Activated effector memory CD4-positive, alpha-beta T cell treated with anti-CD3 and anti-CD28 coated beads, Interleukin-2, amount 50 U/mL, for 16 hours (primary cell): ENCODE data around the gene TBC1D2.

Experiments
- DNase-seq: peaks from one replicate; pipeline ENCODE4 v3.0.0-alpha.2; 2020

Gene TBC1D2

GRCh38 chr9:98236901-98237487 is 18.5 kb downstream of the TBC1D2 start:
- no peak for DNase-seq

GRCh38 chr9:98235126-98235525 is 20.3 kb downstream of the TBC1D2 start:
- DNase-seq, result no peak

GRCh38 chr9:98234245-98234825 is 21.1 kb downstream of the TBC1D2 start:
- no peak for DNase-seq

DNA sequence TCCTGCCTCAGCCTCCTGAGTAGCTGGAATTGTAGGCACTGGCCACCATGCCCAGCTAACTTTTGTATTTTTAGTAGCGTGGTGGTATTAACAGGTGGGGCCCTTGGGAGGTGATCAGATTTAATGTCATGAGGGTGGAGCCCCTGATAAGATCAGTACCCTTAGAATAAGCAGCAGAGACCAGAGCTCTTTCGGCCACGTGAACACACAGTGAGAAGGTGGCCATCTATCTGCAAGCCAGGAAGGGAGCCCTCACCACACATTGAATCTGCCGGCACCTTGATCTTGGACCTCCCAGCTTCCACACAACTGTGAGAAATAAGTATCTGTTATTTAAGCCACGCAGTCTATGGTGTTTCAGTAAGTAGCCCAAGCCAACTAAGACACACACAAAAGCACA is 22.5 kb downstream of the TBC1D2 start:
- DNase-seq, result no peak

- DNase-seq, result no peak
Observed at GRCh38 chr9:98231770-98232478, 23.5 kb downstream of the TBC1D2 start.

- no peak for DNase-seq
Observed at GRCh38 chr9:98230789-98231188, 24.7 kb downstream of the TBC1D2 start.

DNA sequence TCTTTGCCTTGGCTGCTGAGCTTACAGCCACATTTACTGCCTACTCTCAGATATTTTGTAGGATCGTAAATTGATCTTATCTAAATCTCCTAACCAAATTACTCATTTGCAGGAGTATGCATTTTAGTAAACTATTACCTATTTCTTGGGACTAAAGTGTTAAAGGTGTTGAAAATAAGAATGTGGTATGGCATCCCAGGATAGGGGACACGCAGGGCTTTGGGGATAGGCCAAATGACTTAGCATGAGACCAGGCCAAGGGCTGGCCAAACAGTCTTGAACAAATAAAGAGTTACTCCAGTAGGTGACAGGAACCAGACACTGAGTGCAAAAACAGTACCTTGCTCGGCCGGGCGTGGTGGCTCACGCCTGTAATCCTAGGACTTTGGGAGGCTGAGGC is 25.1 kb downstream of the TBC1D2 start:
- DNase-seq, result no peak

GRCh38 chr9:98229620-98230019 is 25.8 kb downstream of the TBC1D2 start:
- DNase-seq, result no peak

- DNase-seq, result no peak
Observed at GRCh38 chr9:98229090-98229395, 26.4 kb downstream of the TBC1D2 start.

DNA sequence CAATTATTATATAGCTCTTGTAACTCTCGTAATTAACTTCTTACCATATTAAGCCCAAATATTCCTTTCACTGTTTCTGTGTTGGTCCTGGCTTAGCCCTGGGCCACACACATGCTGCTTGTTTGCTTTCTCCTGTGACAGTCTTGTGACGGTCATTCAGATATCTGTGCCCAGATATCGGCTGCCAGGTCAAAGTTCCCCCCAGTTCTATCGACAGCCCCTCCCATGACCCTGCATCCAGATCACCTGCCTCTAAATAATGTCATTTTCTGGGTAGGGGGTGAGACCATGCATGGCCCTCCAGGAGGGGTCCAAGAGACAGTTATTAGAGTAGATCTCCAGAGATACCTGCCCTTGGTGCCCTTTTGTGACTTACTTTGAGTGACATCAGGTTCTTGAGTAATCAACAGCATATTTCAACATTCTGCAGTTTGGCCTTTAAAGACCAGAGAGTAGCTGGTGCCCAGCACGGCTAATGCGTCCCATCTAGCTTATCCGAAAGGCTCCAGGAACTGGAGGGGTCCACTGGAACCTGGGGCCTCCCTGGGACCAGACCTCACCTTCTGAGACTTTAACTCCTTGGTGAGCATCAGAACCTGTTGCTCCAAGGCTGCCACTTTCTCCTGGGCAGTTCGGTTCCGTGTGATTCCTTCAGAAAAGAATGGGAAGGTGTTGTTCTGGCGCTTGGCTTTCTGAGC is 26.9 kb downstream of the TBC1D2 start:
- DNase-seq, result no peak

DNA sequence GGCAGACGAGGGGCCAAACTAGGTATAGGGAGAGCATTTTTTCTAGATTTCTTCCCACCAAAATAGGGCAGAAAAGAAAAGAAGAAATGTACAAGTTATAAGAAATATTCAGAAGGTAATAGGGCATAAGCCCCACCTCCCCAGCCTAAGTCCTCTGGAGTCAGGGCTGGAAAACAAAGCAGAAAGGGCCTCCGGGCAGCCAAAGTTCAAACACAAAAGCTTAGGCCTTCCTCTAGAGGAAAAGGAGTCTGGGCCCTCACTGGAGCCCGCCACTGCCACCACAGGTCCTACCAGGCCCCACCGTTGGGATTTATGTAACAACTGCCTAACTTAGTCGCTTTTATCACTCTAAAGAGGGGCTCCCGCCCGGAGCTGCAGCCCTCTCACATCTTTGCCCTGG is 27.6 kb downstream of the TBC1D2 start:
- DNase-seq, result no peak

- DNase-seq, result no peak
Observed at GRCh38 chr9:98226957-98227356, 28.5 kb downstream of the TBC1D2 start.

DNA sequence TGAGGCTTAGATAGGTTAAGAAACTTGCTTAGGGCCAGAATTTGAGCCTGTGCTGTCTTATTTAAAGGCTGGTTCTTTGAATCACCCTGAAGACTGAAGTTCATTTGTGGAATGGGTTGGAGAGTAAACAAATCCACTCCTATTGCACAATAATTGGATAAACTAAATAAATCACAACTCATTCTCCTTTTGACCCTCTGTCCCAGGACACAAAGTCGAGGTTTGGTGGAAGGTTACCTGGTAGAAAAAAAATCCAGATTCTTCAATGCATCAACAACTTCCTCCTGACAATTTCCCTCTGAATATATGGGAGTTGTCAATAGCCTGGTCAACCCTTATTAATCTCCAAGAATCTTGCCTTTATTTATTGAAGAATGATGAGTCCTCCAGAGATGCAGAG is 28.9 kb downstream of the TBC1D2 start:
- DNase-seq, result no peak

GRCh38 chr9:98225015-98225442 is 30.4 kb downstream of the TBC1D2 start:
- no peak for DNase-seq

DNA sequence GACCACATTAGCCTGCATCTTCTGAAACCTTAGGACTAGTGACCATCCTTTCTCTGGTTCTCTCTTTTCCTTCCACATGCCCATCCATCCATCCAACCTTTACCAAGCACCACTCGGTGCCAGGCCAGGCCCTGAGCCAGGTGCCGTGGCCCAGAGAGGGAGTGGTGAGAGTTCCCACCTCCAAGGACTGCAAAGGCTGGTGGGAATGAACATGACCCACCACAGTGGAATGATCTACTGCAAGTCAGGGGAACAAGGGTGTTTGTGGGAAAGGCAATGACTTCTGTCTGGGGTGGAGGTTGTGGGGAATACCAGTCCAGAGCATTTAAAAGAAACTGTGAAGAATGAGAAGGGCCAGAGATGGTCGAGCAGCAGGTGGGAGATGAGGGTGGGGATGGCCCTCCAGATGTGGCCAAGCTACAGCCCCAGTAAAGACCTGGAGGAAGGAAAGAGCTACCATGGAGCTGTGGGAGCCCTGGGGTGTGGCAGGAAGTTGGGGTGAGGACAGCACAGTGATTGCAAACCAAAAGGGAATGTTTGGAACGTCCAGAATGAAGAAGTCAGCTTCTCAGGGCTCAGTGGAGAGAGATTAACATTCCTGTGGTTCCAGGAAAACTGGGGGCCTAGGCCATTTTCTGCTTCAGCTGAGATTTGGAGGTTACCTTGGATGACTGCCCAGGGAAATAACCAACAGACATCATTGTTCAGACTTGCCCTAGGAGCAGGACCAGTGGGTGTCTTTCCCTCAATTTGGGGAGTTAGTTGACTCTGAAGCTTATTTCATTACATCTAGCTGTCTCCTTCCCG is 32.4 kb downstream of the TBC1D2 start:
- DNase-seq, result no peak

GRCh38 chr9:98220911-98221310 is 34.5 kb downstream of the TBC1D2 start:
- DNase-seq, result no peak

DNA sequence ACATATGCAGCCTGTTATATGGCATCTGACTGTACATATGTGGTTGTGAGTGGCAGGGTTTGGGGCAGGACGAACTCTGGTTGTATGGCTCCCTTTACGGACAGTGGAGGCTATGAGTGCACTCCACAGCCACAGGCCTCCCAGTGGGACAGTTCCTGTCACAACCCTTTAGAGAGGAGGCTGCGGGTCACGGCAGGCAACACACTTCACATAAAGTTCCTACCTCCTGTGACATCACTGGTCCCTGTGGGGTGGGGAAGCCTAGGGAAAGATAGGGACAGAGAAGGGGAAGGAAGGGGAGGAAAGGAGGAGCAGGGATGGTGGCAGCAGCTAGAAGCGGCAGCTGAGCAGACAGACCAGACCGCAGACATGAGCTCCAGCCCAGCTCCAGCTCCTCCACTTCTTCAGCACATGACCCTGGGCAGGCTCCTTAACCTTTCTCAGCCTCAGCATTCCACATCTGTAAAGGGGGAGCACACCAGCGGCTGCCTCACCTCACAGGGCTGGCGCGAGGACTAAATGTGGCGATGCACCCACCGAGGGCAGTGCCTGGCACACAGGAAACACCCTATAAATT is 35.6 kb downstream of the TBC1D2 start:
- DNase-seq, result no peak

GRCh38 chr9:98219364-98219716 is 36.1 kb downstream of the TBC1D2 start:
- no peak for DNase-seq

- DNase-seq, result no peak
Observed at GRCh38 chr9:98218562-98219363, 36.7 kb downstream of the TBC1D2 start.

- no peak for DNase-seq
Observed at GRCh38 chr9:98217255-98217654, 38.2 kb downstream of the TBC1D2 start.

DNA sequence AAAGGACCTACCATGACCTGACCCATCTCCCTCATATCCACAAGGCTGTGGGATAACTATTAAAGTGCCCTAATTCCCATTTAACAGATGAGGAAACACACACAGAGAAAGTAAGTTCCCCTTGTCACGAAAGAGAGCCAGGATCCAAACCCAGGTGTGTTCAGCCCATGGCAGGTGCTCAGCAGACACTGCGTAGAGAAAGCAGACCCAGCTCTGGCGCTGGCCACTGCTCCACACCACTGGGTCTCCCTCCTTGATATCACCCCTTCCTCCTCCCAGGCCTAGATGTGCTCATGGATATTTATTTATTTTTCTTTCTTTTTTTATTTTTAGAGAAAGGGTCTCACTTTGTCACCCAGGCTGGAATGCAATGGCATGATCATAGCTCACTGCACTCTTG is 39.1 kb downstream of the TBC1D2 start:
- DNase-seq, result no peak

DNA sequence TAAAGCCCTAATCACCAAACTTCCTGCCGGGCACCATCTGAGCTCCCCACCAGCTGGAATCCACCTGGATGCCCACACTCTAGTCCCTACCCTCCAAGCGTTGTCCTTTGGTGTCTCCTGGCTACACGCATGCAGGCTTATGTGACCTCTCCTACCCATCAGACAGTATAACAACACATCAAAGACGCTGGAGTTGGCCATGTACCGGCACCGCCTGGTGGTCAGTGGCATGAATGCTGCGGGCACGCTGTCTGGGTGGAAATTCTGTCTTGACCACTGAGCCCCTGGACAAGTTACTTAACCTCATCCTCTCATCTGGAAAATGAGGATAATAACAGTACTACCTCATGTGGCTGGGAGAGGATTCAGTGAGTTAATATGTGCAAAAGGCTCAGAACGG is 39.6 kb downstream of the TBC1D2 start:
- DNase-seq, result no peak
